Tibial artery (tissue), 4 donors: ENCODE data around the gene CRY1.

Experiments
- DNase-seq, 2 donors: peaks; one replicate each; pipeline ENCODE4 v3.0.0-alpha.2; 2019
- H3K27ac ChIP-seq, 2 donors: fragments of 200-600 bp; sonication (generic) in 1 of 2; 1 replicate in 1 of 2; 2 replicates in 1 of 2; pipeline ENCODE4 v1.5.1; 2018 to 2019; ENCODE audit warnings: mild to moderate bottlenecking in 1 of 2
- H3K27me3 ChIP-seq, 2 donors: fragments of 200-600 bp; sonication (generic) in 1 of 2; one replicate each; pipeline versions ENCODE4 v1.5.1 to v1.6.0; 2016 to 2019
- H3K36me3 ChIP-seq, 3 donors: fragments of 200-600 bp; sonication (generic) in 2 of 3; one replicate each; pipeline ENCODE4 v1.5.1; 2016 to 2019; ENCODE audit warnings: mild to moderate bottlenecking in 2 of 3
- H3K4me1 ChIP-seq, 4 donors: fragments of 200-600 bp; sonication (generic) in 2 of 4; 1 replicate in 3 of 4; 2 replicates in 1 of 4; pipeline ENCODE4 v1.5.1; 2016 to 2019
- H3K4me3 ChIP-seq, 2 donors: fragments of 200-600 bp; sonication (generic) in 1 of 2; 1 replicate in 1 of 2; 2 replicates in 1 of 2; pipeline ENCODE4 v1.5.1; 2018 to 2019; ENCODE audit warnings: mild to moderate bottlenecking in 2 of 2
- H3K9me3 ChIP-seq, 3 donors: fragments of 200-600 bp; sonication (generic) in 1 of 3; one replicate each; pipeline ENCODE4 v1.5.1; 2016 to 2019
- intact Hi-C: fragments of 100-400 bp; cut with DNase I; formaldehyde crosslinking; loops from one replicate; pipeline ENCODE4 v1.15.0; 2023; ENCODE audit warnings: low total_unique reads
- TF ChIP-seq, protein P1 (sequence below), 2 experiments: fragments of 200-600 bp in 1 of 2; fragments of 450-650 bp in 1 of 2; IDR thresholded peaks; one replicate each; pipeline ENCODE4 v1.5.1; 2017 to 2019; ENCODE audit warnings: antibody characterized with exemption in 2 of 2, mild to moderate bottlenecking in 1 of 2, moderate library complexity in 1 of 2

CRY1 gene

GRCh38 chr12:107064687-107065086 lies 28.7 kb downstream of the CRY1 start:
- Histone ChIP-seq H3K27ac (no peak overlapping the region), H3K36me3 (peaks cover 0 to 4% (median 0%) of the 10 kb centered on the region in 3 donors), H3K4me3 (no peak overlapping the region), H3K4me1 (no peaks in the 10 kb centered on the region), H3K27me3 (no peaks in the 10 kb centered on the region), H3K9me3 (peaks cover 0 to 8% (median 0%) of the 10 kb centered on the region in 3 donors)
- intact Hi-C loops: no loop called here
- no peak for DNase-seq
- TF ChIP-seq, protein P1, sequence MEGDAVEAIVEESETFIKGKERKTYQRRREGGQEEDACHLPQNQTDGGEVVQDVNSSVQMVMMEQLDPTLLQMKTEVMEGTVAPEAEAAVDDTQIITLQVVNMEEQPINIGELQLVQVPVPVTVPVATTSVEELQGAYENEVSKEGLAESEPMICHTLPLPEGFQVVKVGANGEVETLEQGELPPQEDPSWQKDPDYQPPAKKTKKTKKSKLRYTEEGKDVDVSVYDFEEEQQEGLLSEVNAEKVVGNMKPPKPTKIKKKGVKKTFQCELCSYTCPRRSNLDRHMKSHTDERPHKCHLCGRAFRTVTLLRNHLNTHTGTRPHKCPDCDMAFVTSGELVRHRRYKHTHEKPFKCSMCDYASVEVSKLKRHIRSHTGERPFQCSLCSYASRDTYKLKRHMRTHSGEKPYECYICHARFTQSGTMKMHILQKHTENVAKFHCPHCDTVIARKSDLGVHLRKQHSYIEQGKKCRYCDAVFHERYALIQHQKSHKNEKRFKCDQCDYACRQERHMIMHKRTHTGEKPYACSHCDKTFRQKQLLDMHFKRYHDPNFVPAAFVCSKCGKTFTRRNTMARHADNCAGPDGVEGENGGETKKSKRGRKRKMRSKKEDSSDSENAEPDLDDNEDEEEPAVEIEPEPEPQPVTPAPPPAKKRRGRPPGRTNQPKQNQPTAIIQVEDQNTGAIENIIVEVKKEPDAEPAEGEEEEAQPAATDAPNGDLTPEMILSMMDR (IDR thresholded peaks at IDR 0.05): no peak

GRCh38 chr12:107064243-107064642 lies 29.1 kb downstream of the CRY1 start:
- DNase-seq: no peak
- TF ChIP-seq, protein P1 (IDR thresholded peaks at IDR 0.05): no peak
- peaks cover 0 to 4% (median 0%) of the 10 kb centered on the region in 3 donors for H3K36me3 ChIP-seq

DNA sequence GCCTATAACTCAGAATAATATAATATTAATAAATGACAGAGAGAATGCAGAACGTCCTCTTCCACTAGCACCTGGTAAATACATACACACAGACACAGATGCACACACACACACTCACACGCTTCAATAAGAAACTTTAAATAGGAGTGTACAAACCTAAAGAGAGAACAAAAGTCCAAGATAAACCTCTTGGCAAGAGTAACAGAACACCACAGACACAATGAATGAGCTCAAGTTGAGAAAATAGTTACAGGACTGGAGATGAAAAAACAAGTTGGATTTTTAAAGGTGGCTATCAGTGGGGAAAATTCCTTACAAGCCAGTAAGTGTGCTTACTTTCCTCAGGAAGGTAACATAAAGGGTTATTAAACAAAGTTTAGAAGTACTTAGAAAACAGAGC lies 35.2 kb downstream of the CRY1 start:
- no peaks in the 10 kb centered on the region for H3K36me3 ChIP-seq
- H3K9me3 ChIP-seq: peaks cover 0 to 5% (median 0%) of the 10 kb centered on the region in 3 donors
- peaks cover 0 to 13% (median 2%) of the 10 kb centered on the region in 4 donors for H3K4me1 ChIP-seq
- no peaks in the 10 kb centered on the region for H3K27me3 ChIP-seq
- TF ChIP-seq, protein P1 (IDR thresholded peaks at IDR 0.05): no peak
- no peak overlapping the region for H3K27ac ChIP-seq
- intact Hi-C loops: no loop called here
- H3K4me3 ChIP-seq: no peak overlapping the region
- no peak for DNase-seq

More at GRCh38 chr12:107064243-107064642, 29.1 kb downstream of the CRY1 start:
- intact Hi-C loops: no loop called here
- H3K9me3 ChIP-seq: peaks cover 0 to 8% (median 0%) of the 10 kb centered on the region in 3 donors
- no peaks in the 10 kb centered on the region for H3K27me3 ChIP-seq
- no peak overlapping the region for H3K4me3 ChIP-seq
- H3K27ac ChIP-seq: no peak overlapping the region
- no peaks in the 10 kb centered on the region for H3K4me1 ChIP-seq

- Histone ChIP-seq H3K27me3 (no peaks in the 10 kb centered on the region), H3K9me3 (peaks cover 0 to 5% (median 0%) of the 10 kb centered on the region in 3 donors), H3K4me3 (no peak overlapping the region), H3K27ac (no peak overlapping the region), H3K36me3 (no peaks in the 10 kb centered on the region), H3K4me1 (peaks cover 0 to 13% (median 2%) of the 10 kb centered on the region in 4 donors)
- TF ChIP-seq, protein P1 (IDR thresholded peaks at IDR 0.05): no peak
- intact Hi-C loops: no loop called here
- DNase-seq: no peak
Observed at GRCh38 chr12:107057071-107057834, 36.1 kb downstream of the CRY1 start.

GRCh38 chr12:107053709-107054108 lies 39.6 kb downstream of the CRY1 start:
- peaks cover 0 to 13% (median 2%) of the 10 kb centered on the region in 4 donors for H3K4me1 ChIP-seq
- H3K27ac ChIP-seq: no peak overlapping the region
- DNase-seq: no peak
- H3K36me3 ChIP-seq: no peaks in the 10 kb centered on the region
- H3K27me3 ChIP-seq: no peaks in the 10 kb centered on the region
- intact Hi-C loops: no loop called here
- TF ChIP-seq, protein P1 (IDR thresholded peaks at IDR 0.05): no peak
- H3K9me3 ChIP-seq: peaks cover 0 to 5% (median 0%) of the 10 kb centered on the region in 3 donors
- no peak overlapping the region for H3K4me3 ChIP-seq
